SJSA1 (cell line): ENCODE data around the gene SLC30A2. TPM values are rescaled to one million over a fixed set of nuclear protein-coding genes. Genes with fewer than 3 reads are reported as not detected.
"Not testable (repeated sequence)": the region's sequence is repeated elsewhere in the genome, so short reads cannot be mapped to it uniquely, and the experiment has no call there.

Experiments
- DNase-seq, 2 experiments: peaks; one replicate each; pipeline ENCODE4 v3.0.0-alpha.2; 2015 to 2020; ENCODE audit warnings: low spot score in 2 of 2, low read depth in 1 of 2
- H3K27ac ChIP-seq: fragments of 250-450 bp; sonication (Bioruptor Pico); 2 replicates; pipeline ENCODE4 v1.5.1; 2020; ENCODE audit warnings: mild to moderate bottlenecking, moderate library complexity
- H3K27me3 ChIP-seq: fragments of 250-450 bp; sonication (Bioruptor Pico); replicated peaks from 2 replicates; pipeline ENCODE4 v1.5.1; 2020; ENCODE audit warnings: mild to moderate bottlenecking, moderate library complexity
- H3K36me3 ChIP-seq: fragments of 250-450 bp; sonication (Bioruptor Pico); 2 replicates; pipeline ENCODE4 v1.5.1; 2020; ENCODE audit warnings: mild to moderate bottlenecking
- H3K4me1 ChIP-seq: fragments of 250-450 bp; sonication (Bioruptor Pico); replicated peaks from 2 replicates; pipeline ENCODE4 v1.6.1; 2021; ENCODE audit warnings: mild to moderate bottlenecking
- H3K4me3 ChIP-seq: fragments of 250-450 bp; sonication (Bioruptor Pico); 2 replicates; pipeline ENCODE4 v1.5.1; 2020; ENCODE audit warnings: mild to moderate bottlenecking
- H3K9me3 ChIP-seq: fragments of 250-450 bp; sonication (Bioruptor Pico); replicated peaks from 2 replicates; pipeline ENCODE4 v1.5.1; 2020; ENCODE audit warnings: mild to moderate bottlenecking
- total RNA-seq: library from RNA; depleted of rRNA; stranded (reverse); fragments of >200 nt; shearing (Covaris generic); gene quantifications from 2 replicates; pipeline ENCODE4 v1.2.3, GENCODE V29; 2014; rRNA removed

Gene SLC30A2
- not detected in 2 replicates for total RNA-seq

- no peak for DNase-seq
- H3K4me1 ChIP-seq, result peaks cover 5% of the 10 kb centered on the region
- no peaks in the 10 kb centered on the region for H3K36me3 ChIP-seq
- no peaks in the 10 kb centered on the region for H3K9me3 ChIP-seq
- H3K4me3 ChIP-seq, result no peak within 1 kb of the TSS
- no peak within 1 kb of the TSS for H3K27ac ChIP-seq
- peaks cover 73% of the 10 kb centered on the region for H3K27me3 ChIP-seq
Measured at GRCh38 chr1:26045722-26046245, at the start of gene SLC30A2. SLC30A2 (minus strand) TSS chr1:26046118; CDS start chr1:26045896, 222 bp downstream.

DNA sequence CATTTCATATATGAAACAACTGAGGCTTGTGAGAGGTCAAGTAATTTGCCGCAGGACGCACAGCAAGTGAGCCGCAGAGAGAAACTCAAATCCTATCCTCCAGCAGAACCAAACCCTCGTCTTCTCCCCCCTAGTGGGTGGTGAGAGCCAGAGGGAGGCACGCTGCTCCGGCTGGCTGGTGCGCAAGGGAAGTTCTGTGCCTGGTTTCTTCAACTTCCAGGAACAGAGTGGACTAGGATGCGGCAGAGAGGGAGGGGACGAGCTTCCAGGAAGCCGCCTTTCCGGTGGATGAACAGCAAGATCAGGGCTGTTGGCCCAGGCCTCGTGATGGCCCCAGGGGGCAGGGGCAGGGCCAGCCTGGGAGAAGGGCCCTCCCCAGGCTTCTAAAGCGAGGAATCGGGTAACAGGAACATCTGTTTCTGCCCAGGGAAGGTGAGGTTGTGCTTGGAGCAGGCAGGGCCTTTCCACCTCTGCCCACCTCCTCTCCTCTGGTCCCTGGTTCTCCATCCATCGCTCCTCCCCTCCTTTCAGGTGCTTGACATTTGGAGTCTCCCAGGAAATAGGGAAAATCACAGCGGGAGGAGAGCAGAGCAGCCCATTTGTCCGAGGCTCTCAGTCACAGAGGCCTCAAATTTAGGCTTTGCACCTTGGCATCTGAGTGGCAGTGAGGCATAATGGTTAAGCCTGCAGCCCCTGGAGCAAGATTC lies 48.9 kb upstream of the SLC30A2 start:
- Histone ChIP-seq H3K27me3 (peaks cover 34% of the 10 kb centered on the region), H3K27ac (no peak overlapping the region), H3K36me3 (no peaks in the 10 kb centered on the region), H3K9me3 (no peaks in the 10 kb centered on the region), H3K4me1 (peaks cover 21% of the 10 kb centered on the region), H3K4me3 (no peak overlapping the region)
- DNase-seq, result no peak

- H3K27me3 ChIP-seq, result peaks cover 34% of the 10 kb centered on the region
- H3K4me3 ChIP-seq, result no peak overlapping the region
- peaks cover 21% of the 10 kb centered on the region for H3K4me1 ChIP-seq
- no peaks in the 10 kb centered on the region for H3K36me3 ChIP-seq
- DNase-seq, result no peak
- H3K9me3 ChIP-seq, result no peaks in the 10 kb centered on the region
- no peak overlapping the region for H3K27ac ChIP-seq
Measured at GRCh38 chr1:26094076-26094669, 48.3 kb upstream of the SLC30A2 start.

GRCh38 chr1:26093569-26093968 lies 47.7 kb upstream of the SLC30A2 start:
- H3K4me3 ChIP-seq, H3K36me3 ChIP-seq, H3K9me3 ChIP-seq, H3K27ac ChIP-seq, DNase-seq: not testable (repeated sequence)
- Histone ChIP-seq H3K27me3 (peaks cover 34% of the 10 kb centered on the region), H3K4me1 (peaks cover 20% of the 10 kb centered on the region)

GRCh38 chr1:26092422-26092821 lies 46.5 kb upstream of the SLC30A2 start:
- Histone ChIP-seq H3K4me3 (no peak overlapping the region), H3K27me3 (peaks cover 34% of the 10 kb centered on the region), H3K4me1 (peaks cover 9% of the 10 kb centered on the region), H3K36me3 (no peaks in the 10 kb centered on the region), H3K9me3 (no peaks in the 10 kb centered on the region), H3K27ac (no peak overlapping the region)
- no peak for DNase-seq

GRCh38 chr1:26090893-26091292 lies 45.0 kb upstream of the SLC30A2 start:
- Histone ChIP-seq H3K9me3 (no peaks in the 10 kb centered on the region), H3K4me1 (no peaks in the 10 kb centered on the region), H3K27ac (no peak overlapping the region), H3K27me3 (peaks cover 37% of the 10 kb centered on the region), H3K36me3 (no peaks in the 10 kb centered on the region), H3K4me3 (no peak overlapping the region)
- no peak for DNase-seq

GRCh38 chr1:26089125-26089524 lies 43.2 kb upstream of the SLC30A2 start:
- H3K4me1 ChIP-seq, result no peaks in the 10 kb centered on the region
- peaks cover 37% of the 10 kb centered on the region for H3K27me3 ChIP-seq
- no peak overlapping the region for H3K4me3 ChIP-seq
- H3K27ac ChIP-seq, result no peak overlapping the region
- H3K36me3 ChIP-seq, result no peaks in the 10 kb centered on the region
- no peaks in the 10 kb centered on the region for H3K9me3 ChIP-seq
- no peak for DNase-seq

DNA sequence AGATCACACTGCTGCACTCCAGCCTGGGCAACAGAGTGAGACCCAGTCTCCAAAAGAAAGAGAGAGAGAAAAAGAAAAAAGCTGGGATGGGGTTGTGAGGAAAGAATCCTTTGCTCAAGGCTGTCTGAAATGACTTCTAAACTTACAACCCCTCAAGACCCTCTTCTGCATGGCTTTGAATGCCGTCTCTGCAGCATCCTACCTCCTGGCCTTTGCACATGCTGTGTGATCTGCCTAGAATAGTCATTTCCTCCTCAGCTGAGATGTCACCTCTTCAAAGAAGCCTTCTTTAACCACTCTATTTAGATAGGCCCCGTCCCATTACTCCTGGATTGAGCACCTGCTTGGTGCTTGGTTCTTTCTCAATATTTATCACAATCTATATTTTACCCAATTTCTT lies 38.9 kb upstream of the SLC30A2 start:
- Histone ChIP-seq H3K27me3 (peaks cover 22% of the 10 kb centered on the region), H3K9me3 (no peaks in the 10 kb centered on the region), H3K4me1 (no peaks in the 10 kb centered on the region), H3K27ac (no peak overlapping the region), H3K4me3 (no peak overlapping the region), H3K36me3 (no peaks in the 10 kb centered on the region)
- DNase-seq, result no peak

DNA sequence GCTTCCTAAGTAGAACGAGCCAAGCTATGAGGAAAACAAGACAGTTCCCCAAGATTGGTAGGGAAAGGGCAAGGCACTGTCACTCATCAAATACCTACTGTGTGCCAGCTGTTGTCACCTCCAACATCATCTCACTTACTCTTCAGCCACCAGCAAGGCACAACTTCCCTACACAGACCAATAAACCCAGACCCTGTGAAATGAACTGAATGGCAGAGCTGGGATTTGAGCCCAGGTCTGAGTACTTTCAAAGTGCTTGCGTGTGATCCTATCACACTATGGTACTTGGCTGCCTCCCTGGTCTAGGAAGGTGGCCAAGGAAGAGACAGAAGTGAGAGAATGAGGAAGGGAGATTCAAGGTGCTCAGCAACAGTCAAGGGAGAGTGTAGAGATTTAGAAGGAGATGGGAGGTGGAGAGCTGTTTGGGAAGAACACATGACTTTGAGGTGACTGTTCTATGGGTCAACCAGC lies 38.2 kb upstream of the SLC30A2 start:
- Histone ChIP-seq H3K36me3 (no peaks in the 10 kb centered on the region), H3K27me3 (peaks cover 22% of the 10 kb centered on the region), H3K4me3 (no peak overlapping the region), H3K4me1 (no peaks in the 10 kb centered on the region), H3K9me3 (no peaks in the 10 kb centered on the region), H3K27ac (no peak overlapping the region)
- DNase-seq, result no peak

- Histone ChIP-seq H3K4me3 (no peak overlapping the region), H3K9me3 (no peaks in the 10 kb centered on the region), H3K36me3 (no peaks in the 10 kb centered on the region), H3K27me3 (peaks cover 22% of the 10 kb centered on the region), H3K27ac (no peak overlapping the region), H3K4me1 (no peaks in the 10 kb centered on the region)
- DNase-seq, result no peak
Measured at GRCh38 chr1:26083208-26083607, 37.3 kb upstream of the SLC30A2 start.

GRCh38 chr1:26082020-26082350 lies 36.1 kb upstream of the SLC30A2 start:
- Histone ChIP-seq H3K4me3 (no peak overlapping the region), H3K27ac (no peak overlapping the region), H3K27me3 (peaks cover 22% of the 10 kb centered on the region), H3K9me3 (no peaks in the 10 kb centered on the region), H3K36me3 (no peaks in the 10 kb centered on the region), H3K4me1 (no peaks in the 10 kb centered on the region)
- no peak for DNase-seq

- Histone ChIP-seq H3K27ac (no peak overlapping the region), H3K4me3 (no peak overlapping the region), H3K27me3 (peaks cover 21% of the 10 kb centered on the region), H3K9me3 (no peaks in the 10 kb centered on the region), H3K36me3 (no peaks in the 10 kb centered on the region), H3K4me1 (no peaks in the 10 kb centered on the region)
- DNase-seq, result no peak
Measured at GRCh38 chr1:26081267-26082019, 35.5 kb upstream of the SLC30A2 start.

GRCh38 chr1:26079960-26080814 lies 34.3 kb upstream of the SLC30A2 start:
- Histone ChIP-seq H3K9me3 (no peaks in the 10 kb centered on the region), H3K4me1 (no peaks in the 10 kb centered on the region), H3K36me3 (no peaks in the 10 kb centered on the region), H3K4me3 (no peak overlapping the region), H3K27me3 (peaks cover 19% of the 10 kb centered on the region), H3K27ac (no peak overlapping the region)
- DNase-seq, result no peak
